Measurements from ENCODE around the gene KDF1.

GRCh38 chr1:26996024-26996423 lies 35.8 kb upstream of the KDF1 start:
- TF ChIP-seq, protein P1, sequence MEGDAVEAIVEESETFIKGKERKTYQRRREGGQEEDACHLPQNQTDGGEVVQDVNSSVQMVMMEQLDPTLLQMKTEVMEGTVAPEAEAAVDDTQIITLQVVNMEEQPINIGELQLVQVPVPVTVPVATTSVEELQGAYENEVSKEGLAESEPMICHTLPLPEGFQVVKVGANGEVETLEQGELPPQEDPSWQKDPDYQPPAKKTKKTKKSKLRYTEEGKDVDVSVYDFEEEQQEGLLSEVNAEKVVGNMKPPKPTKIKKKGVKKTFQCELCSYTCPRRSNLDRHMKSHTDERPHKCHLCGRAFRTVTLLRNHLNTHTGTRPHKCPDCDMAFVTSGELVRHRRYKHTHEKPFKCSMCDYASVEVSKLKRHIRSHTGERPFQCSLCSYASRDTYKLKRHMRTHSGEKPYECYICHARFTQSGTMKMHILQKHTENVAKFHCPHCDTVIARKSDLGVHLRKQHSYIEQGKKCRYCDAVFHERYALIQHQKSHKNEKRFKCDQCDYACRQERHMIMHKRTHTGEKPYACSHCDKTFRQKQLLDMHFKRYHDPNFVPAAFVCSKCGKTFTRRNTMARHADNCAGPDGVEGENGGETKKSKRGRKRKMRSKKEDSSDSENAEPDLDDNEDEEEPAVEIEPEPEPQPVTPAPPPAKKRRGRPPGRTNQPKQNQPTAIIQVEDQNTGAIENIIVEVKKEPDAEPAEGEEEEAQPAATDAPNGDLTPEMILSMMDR (conservative IDR thresholded peaks at IDR 0.05; ENCODE audit: low read length) = no peak
- TF ChIP-seq EZH2phosphoT487 (IDR thresholded peaks at IDR 0.05; ENCODE audit: borderline replicate concordance, low read depth, low read length) = no peak
